ENCODE data around the gene SLC37A4. TPM values are rescaled to one million over a fixed set of nuclear protein-coding genes. Genes with fewer than 3 reads are reported as not detected.
A peak's percentile ranks its signal among the peaks of the same experiment; 100 is the strongest.

Gene SLC37A4
- total and polyA plus RNA-seq, 2 of the 13 experiments (the other 11 are each of a cell fraction or from before 2014, with no cell fraction given): 43.0 to 56.1 TPM

GRCh38 chr11:119018074-119018938 is 12.4 kb downstream of the SLC37A4 start, which contains the start of the genes RPS25 and TRAPPC4 (continued):
- TF ChIP-seq ZBTB40 (IDR thresholded peaks at IDR 0.05) (peak; percentile 87), ZBTB40 (CRISPR knock-in tag; IDR thresholded peaks at IDR 0.05) (no peak), PBX3 (CRISPR knock-in tag; IDR thresholded peaks at IDR 0.05; ENCODE audit: borderline replicate concordance) (no peak), U2AF1 (optimal IDR thresholded peaks at IDR 0.05; ENCODE audit: low read depth, low read length) (peak; percentile 36), MED1 (CRISPR knock-in tag; IDR thresholded peaks at IDR 0.05) (peak; percentile 54; the same call in 1 of the 2 replicates), MNT (IDR thresholded peaks at IDR 0.05) (no peak; the same call in 1 of the 2 replicates), CBX2 (IDR thresholded peaks at IDR 0.05; ENCODE audit: low read depth, low read length) (no peak), CBX2 (CRISPR knock-in tag; IDR thresholded peaks at IDR 0.05; ENCODE audit: low read depth) (no peak), PAXIP1 (CRISPR knock-in tag; conservative IDR thresholded peaks at IDR 0.05) (0 out of 2 replicates have a peak, but pooled peaks have one; percentile 50), JUND (CRISPR knock-in tag; IDR thresholded peaks at IDR 0.05) (no peak), TARDBP (CRISPR knock-in tag; IDR thresholded peaks at IDR 0.05) (peak; percentile 26; the same call in 1 of the 2 replicates), HOXA7 (CRISPR knock-in tag; IDR thresholded peaks at IDR 0.05) (peak; percentile 85; the same call in 1 of the 2 replicates), ELF4 (CRISPR knock-in tag; IDR thresholded peaks at IDR 0.05; ENCODE audit: borderline replicate concordance) (peak; percentile 92)

Measured in HepG2 (cell line).